Measurements from ENCODE around the gene DAPP1.

The DAPP1 gene

DNA sequence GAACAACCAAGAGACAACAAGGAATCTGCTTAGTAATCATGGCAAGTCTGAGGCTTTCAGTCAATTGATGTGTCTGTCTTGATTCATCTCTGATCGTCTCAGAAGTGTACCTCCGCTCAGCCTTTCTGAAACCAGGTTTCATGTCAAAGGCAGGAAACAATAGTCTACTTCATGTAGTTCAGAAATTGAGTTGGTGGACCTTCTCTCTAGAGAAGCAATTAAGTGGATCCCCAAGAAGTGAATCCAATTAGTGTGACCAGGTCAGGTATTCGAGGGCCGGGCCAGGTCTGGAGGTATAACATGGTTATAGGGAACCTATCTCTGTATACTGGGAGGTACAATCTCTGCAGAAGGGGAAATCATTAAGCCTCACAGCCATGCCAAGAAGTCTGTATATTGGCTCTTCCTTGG, 32.0 kb downstream of the DAPP1 start:
- no peak overlapping the region for H3K4me3 ChIP-seq (ENCODE audit: low read depth, low read length)
- TF ChIP-seq, protein P1, sequence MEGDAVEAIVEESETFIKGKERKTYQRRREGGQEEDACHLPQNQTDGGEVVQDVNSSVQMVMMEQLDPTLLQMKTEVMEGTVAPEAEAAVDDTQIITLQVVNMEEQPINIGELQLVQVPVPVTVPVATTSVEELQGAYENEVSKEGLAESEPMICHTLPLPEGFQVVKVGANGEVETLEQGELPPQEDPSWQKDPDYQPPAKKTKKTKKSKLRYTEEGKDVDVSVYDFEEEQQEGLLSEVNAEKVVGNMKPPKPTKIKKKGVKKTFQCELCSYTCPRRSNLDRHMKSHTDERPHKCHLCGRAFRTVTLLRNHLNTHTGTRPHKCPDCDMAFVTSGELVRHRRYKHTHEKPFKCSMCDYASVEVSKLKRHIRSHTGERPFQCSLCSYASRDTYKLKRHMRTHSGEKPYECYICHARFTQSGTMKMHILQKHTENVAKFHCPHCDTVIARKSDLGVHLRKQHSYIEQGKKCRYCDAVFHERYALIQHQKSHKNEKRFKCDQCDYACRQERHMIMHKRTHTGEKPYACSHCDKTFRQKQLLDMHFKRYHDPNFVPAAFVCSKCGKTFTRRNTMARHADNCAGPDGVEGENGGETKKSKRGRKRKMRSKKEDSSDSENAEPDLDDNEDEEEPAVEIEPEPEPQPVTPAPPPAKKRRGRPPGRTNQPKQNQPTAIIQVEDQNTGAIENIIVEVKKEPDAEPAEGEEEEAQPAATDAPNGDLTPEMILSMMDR (IDR thresholded peaks at IDR 0.05; ENCODE audit: control insufficient read depth, extremely low read depth, insufficient read depth), result no peak
- no peak for DNase-seq (ENCODE audit: low read depth)

DNA sequence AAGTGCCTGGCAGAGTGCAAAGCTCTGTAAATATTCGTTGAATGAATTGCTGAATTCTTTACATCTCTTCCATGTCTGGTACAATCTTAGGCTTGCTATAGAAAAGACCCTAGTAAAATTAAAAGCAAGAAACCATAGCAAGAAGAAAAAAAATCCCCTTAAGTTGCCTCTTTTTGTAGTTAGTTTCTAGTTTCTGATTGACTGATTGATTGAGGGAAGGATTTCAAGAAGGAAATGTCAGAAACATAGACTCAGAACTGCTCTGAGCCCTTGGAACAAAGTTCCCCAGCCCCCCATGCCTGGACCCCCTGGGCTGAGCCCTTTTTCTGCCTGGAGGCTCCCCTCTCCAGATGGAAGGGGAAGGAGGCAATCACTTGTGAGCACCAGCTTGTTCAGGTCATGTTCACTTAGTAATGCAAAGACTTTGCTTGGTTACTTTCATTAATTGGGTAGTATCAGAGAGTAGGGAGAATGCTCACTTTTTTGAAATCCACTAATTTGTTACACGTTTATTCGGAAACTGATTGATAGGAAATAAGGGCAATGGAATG, 35.6 kb downstream of the DAPP1 start:
- H3K4me3 ChIP-seq (ENCODE audit: low read depth, low read length), result no peak overlapping the region
- TF ChIP-seq, protein P1 (IDR thresholded peaks at IDR 0.05; ENCODE audit: control insufficient read depth, extremely low read depth, insufficient read depth), result no peak
- DNase-seq (ENCODE audit: low read depth), result no peak

DNA sequence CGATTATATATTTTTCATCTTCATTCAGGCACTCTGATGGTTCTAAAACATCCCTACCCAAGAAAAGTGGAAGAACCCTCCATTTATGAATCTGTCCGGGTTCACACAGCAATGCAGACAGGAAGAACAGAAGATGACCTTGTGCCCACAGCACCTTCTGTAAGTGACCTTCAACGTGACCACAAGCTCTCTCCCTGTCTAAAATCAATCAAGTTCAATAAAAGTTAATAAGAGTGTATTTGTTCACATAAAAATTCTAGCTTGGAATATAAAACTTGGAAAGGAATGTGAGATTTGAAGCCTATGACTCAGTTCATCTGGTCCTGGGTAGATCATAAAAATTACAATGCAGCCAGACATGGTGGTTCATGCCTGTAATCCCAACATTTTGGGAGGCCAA, 36.6 kb downstream of the DAPP1 start:
- DNase-seq (ENCODE audit: low read depth), result no peak

DNA sequence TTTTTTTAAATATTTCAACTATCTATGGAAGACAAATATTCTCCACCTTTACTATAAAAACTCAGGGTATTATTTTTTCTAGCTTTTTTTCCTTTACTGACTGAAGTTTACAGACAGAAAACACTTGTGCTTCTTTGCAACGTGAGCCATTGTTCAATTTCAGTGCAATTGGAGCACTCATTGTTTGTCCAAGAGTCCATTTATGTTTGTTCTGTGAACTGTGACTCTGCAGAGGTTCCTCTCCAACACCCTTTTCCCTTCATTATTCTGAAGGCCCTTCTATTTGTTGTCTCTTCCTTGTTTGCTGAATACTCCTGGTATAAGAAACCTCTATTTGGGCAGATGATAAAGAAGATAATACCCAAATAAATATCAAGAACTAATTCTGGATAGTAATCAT, 37.4 kb downstream of the DAPP1 start:
- TF ChIP-seq, protein P1 (IDR thresholded peaks at IDR 0.05; ENCODE audit: control insufficient read depth, extremely low read depth, insufficient read depth), result no peak
- no peak overlapping the region for H3K4me3 ChIP-seq (ENCODE audit: low read depth, low read length)
- DNase-seq (ENCODE audit: low read depth), result peak; percentile 15

More for the DNA sequence above, 36.6 kb downstream of the DAPP1 start:
- no peak overlapping the region for H3K4me3 ChIP-seq (ENCODE audit: low read depth, low read length)
- TF ChIP-seq, protein P1 (IDR thresholded peaks at IDR 0.05; ENCODE audit: control insufficient read depth, extremely low read depth, insufficient read depth), result no peak

DNA sequence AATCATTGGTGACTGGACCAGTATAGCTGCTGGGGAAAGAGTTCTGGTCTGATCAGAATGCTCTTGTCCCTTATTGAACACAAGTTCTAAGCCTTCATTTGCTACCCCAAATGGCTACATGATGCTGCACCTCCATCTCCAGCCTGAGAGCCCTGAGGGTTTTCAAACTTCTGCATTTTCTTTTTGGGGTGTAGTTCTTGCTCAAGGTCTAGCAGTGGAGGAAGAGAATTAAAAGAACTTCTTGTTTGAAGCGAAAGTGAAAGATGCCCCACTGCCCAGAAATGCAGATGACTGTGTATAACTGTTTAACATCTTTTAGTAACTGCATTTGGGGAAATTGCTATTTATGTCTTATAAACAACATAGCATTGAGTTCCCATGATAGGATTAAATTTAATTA, 39.1 kb downstream of the DAPP1 start:
- no peak overlapping the region for H3K4me3 ChIP-seq (ENCODE audit: low read depth, low read length)
- DNase-seq (ENCODE audit: low read depth), result no peak

DNA sequence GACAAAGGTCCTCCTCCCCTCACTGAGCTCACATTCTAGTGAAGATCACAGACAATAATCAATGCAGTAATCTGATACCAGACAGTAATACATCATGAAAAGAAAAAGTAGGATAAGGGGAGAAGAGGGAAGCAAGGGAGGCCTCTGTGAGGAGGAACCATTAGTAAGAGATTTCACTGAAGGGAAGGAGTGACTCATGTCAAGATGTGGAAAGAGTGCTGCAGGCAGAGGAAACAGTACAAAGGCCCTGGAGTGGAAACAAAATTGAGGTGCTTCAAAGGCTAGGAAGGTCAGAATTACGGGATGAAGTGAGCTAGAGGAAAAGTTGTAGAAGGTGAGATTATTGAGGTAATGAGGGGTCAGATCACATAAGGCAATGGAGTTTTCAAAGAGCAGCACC, 39.5 kb downstream of the DAPP1 start:
- TF ChIP-seq, protein P1 (IDR thresholded peaks at IDR 0.05; ENCODE audit: control insufficient read depth, extremely low read depth, insufficient read depth), result no peak
- no peak overlapping the region for H3K4me3 ChIP-seq (ENCODE audit: low read depth, low read length)
- no peak for DNase-seq (ENCODE audit: low read depth)

More for the DNA sequence above, 39.1 kb downstream of the DAPP1 start:
- TF ChIP-seq, protein P1 (IDR thresholded peaks at IDR 0.05; ENCODE audit: control insufficient read depth, extremely low read depth, insufficient read depth), result no peak

DNA sequence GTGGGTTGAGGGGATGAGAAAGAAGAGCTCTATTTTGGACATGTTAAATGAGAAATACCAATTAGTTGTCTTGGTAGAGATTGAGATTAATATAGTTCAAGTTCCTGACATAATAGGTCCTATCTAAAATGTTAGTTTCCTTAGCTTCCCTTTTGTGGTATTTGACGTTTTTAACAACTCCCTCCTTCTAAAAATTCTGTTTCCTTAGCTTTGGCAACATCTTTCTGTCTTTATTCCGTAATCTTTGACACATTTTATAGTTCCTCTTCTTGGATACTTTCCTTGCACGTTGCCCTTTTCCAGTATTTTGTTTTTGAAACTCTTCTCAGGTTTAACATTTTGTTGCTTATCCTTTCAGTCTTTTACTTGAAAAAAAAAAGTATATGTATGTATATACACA, 40.7 kb downstream of the DAPP1 start:
- TF ChIP-seq, protein P1 (IDR thresholded peaks at IDR 0.05; ENCODE audit: control insufficient read depth, extremely low read depth, insufficient read depth), result no peak
- no peak for DNase-seq (ENCODE audit: low read depth)
- H3K4me3 ChIP-seq (ENCODE audit: low read depth, low read length), result no peak overlapping the region

All from LNCaP clone FGC (cell line).